Measurements from ENCODE around the gene EXOC3. TPM values are rescaled to one million over a fixed set of nuclear protein-coding genes. Genes with fewer than 3 reads are reported as not detected.

Gene EXOC3
- polyA plus RNA-seq, 1 donor from 2014 or later: 27.7 TPM

GRCh38 chr5:425714-426113 is 17.3 kb upstream of the EXOC3 start:
- no peaks in the 10 kb centered on the region for H3K79me2 ChIP-seq (replicated peaks; ENCODE audit: insufficient read depth, low read length)
- H3K4me3 ChIP-seq (ENCODE audit: low read length): no peak overlapping the region

DNA sequence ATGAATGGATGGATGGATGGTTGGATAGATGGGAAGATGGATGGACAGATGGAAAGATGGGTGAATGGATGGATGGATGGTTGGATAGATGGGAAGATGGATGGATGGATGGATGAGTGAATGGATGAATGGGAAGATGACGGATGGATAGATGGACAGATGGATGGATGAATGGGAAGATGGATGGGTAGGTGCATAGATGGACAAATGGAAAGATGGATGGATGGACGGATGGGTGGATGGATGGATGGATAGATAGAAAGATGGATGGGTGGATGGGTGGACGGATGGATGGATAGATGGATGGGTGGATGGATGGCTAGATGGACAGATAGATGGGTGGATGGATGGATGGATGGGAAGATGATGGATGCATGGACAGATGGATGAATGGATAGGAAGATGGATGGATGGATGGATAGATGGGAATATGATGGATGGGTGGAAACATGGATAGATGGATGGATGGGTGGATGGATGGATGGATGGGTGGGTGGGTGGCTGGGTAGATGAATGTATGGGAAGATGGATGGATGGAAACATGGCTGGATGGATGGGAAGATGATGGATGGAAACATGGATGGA is 16.5 kb upstream of the EXOC3 start:
- no peaks in the 10 kb centered on the region for H3K27me3 ChIP-seq (ENCODE audit: insufficient read depth, low read depth, low read length)
- no peaks in the 10 kb centered on the region for H3K79me2 ChIP-seq (replicated peaks; ENCODE audit: insufficient read depth, low read length)
- H3K4me3 ChIP-seq (ENCODE audit: low read length): no peak overlapping the region
- no peaks in the 10 kb centered on the region for H3K9me2 ChIP-seq (ENCODE audit: insufficient read depth, low read length)
- no peak overlapping the region for H3K9ac ChIP-seq (ENCODE audit: low read length)
- no peaks in the 10 kb centered on the region for H3K36me3 ChIP-seq (ENCODE audit: insufficient read depth, low read length)
- no peak overlapping the region for H3K27ac ChIP-seq (ENCODE audit: low read length)
- H4K20me1 ChIP-seq (ENCODE audit: insufficient read depth): no peaks in the 10 kb centered on the region
- H3K9me3 ChIP-seq (ENCODE audit: low read length): no peaks in the 10 kb centered on the region
- H2AFZ ChIP-seq (ENCODE audit: low read depth, low read length): no peak overlapping the region
- no peak overlapping the region for H3K4me2 ChIP-seq (ENCODE audit: low read length)
- H3F3A ChIP-seq (ENCODE audit: insufficient read depth, low read length, poor library complexity, severe bottlenecking): no peaks in the 10 kb centered on the region
- TF ChIP-seq SMC3 (conservative IDR thresholded peaks at IDR 0.05; ENCODE audit: poor library complexity) (no peak), TAF1 (IDR thresholded peaks at IDR 0.05; ENCODE audit: low read depth) (no peak), EP300 (conservative IDR thresholded peaks at IDR 0.05; ENCODE audit: poor library complexity, severe bottlenecking) (no peak), EZH2 (IDR thresholded peaks at IDR 0.05; ENCODE audit: borderline replicate concordance, insufficient read depth, low read length, poor library complexity, severe bottlenecking) (no peak), RAD21 (conservative IDR thresholded peaks at IDR 0.05) (no peak), MXI1 (conservative IDR thresholded peaks at IDR 0.05; ENCODE audit: poor library complexity, severe bottlenecking) (no peak), POLR2AphosphoS5 (IDR thresholded peaks at IDR 0.05) (no peak)
- TF ChIP-seq, protein P1, sequence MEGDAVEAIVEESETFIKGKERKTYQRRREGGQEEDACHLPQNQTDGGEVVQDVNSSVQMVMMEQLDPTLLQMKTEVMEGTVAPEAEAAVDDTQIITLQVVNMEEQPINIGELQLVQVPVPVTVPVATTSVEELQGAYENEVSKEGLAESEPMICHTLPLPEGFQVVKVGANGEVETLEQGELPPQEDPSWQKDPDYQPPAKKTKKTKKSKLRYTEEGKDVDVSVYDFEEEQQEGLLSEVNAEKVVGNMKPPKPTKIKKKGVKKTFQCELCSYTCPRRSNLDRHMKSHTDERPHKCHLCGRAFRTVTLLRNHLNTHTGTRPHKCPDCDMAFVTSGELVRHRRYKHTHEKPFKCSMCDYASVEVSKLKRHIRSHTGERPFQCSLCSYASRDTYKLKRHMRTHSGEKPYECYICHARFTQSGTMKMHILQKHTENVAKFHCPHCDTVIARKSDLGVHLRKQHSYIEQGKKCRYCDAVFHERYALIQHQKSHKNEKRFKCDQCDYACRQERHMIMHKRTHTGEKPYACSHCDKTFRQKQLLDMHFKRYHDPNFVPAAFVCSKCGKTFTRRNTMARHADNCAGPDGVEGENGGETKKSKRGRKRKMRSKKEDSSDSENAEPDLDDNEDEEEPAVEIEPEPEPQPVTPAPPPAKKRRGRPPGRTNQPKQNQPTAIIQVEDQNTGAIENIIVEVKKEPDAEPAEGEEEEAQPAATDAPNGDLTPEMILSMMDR (IDR thresholded peaks at IDR 0.05; ENCODE audit: poor library complexity, severe bottlenecking): no peak

More at GRCh38 chr5:425714-426113, 17.3 kb upstream of the EXOC3 start:
- H3K4me2 ChIP-seq (ENCODE audit: low read length): no peak overlapping the region
- no peak for TF ChIP-seq POLR2AphosphoS5 (IDR thresholded peaks at IDR 0.05)
- no peak for TF ChIP-seq EZH2 (IDR thresholded peaks at IDR 0.05; ENCODE audit: borderline replicate concordance, insufficient read depth, low read length, poor library complexity, severe bottlenecking)
- no peak for TF ChIP-seq EP300 (conservative IDR thresholded peaks at IDR 0.05; ENCODE audit: poor library complexity, severe bottlenecking)
- no peak for TF ChIP-seq TAF1 (IDR thresholded peaks at IDR 0.05; ENCODE audit: low read depth)
- no peak for TF ChIP-seq MXI1 (conservative IDR thresholded peaks at IDR 0.05; ENCODE audit: poor library complexity, severe bottlenecking)
- TF ChIP-seq SMC3 (conservative IDR thresholded peaks at IDR 0.05; ENCODE audit: poor library complexity): no peak
- no peak for TF ChIP-seq REST (IDR thresholded peaks at IDR 0.05; ENCODE audit: borderline replicate concordance)
- TF ChIP-seq RAD21 (conservative IDR thresholded peaks at IDR 0.05): no peak
- TF ChIP-seq, protein P1 (IDR thresholded peaks at IDR 0.05; ENCODE audit: poor library complexity, severe bottlenecking): no peak
- no peak overlapping the region for H3K9ac ChIP-seq (ENCODE audit: low read length)
- H3F3A ChIP-seq (ENCODE audit: insufficient read depth, low read length, poor library complexity, severe bottlenecking): no peaks in the 10 kb centered on the region
- no peaks in the 10 kb centered on the region for H3K36me3 ChIP-seq (ENCODE audit: insufficient read depth, low read length)
- H4K20me1 ChIP-seq (ENCODE audit: insufficient read depth): no peaks in the 10 kb centered on the region
- no peaks in the 10 kb centered on the region for H3K9me2 ChIP-seq (ENCODE audit: insufficient read depth, low read length)
- H3K27ac ChIP-seq (ENCODE audit: low read length): no peak overlapping the region
- H2AFZ ChIP-seq (ENCODE audit: low read depth, low read length): no peak overlapping the region
- H3K9me3 ChIP-seq (ENCODE audit: low read length): no peaks in the 10 kb centered on the region
- H3K27me3 ChIP-seq (ENCODE audit: insufficient read depth, low read depth, low read length): no peaks in the 10 kb centered on the region

Measured in neural cell (in vitro differentiated cells).